Left ventricle myocardium inferior (tissue), 1 donor: ENCODE results near the gene ESPNL. TPM values are rescaled to one million over a fixed set of nuclear protein-coding genes. Genes with fewer than 3 reads are reported as not detected.

Experiments
- DNase-seq: peaks from one replicate; pipeline ENCODE4 v3.0.0-alpha.2; 2020
- H3K27ac ChIP-seq: fragments of 200-600 bp; replicated peaks from 2 replicates; pipeline ENCODE4 v1.8.0; 2021
- H3K27me3 ChIP-seq: fragments of 200-600 bp; 2 replicates; pipeline ENCODE4 v1.8.0; 2021; ENCODE audit warnings: low read depth
- H3K36me3 ChIP-seq: fragments of 200-600 bp; 2 replicates; pipeline ENCODE4 v1.8.0; 2021
- H3K4me1 ChIP-seq: fragments of 200-600 bp; 2 replicates; pipeline ENCODE4 v1.8.0; 2021
- H3K4me3 ChIP-seq: fragments of 200-600 bp; 2 replicates; pipeline ENCODE4 v1.8.0; 2021; ENCODE audit warnings: mild to moderate bottlenecking, moderate library complexity
- H3K9me3 ChIP-seq: fragments of 200-600 bp; replicated peaks from 2 replicates; pipeline ENCODE4 v1.8.0; 2021
- CTCF ChIP-seq: fragments of 200-600 bp; IDR thresholded peaks from 2 replicates; pipeline ENCODE4 v1.8.0; 2021; ENCODE audit warnings: antibody characterized with exemption, mild to moderate bottlenecking, borderline replicate concordance
- intact Hi-C: fragments of 100-400 bp; cut with micrococcal nuclease; formaldehyde crosslinking; loops from one replicate; pipeline ENCODE4 v1.11.0; 2022
- total RNA-seq: library from RNA; stranded (reverse); fragmentation: NEBNext Ultra II Directional; extraction: Animal tissue kit (Norgen Biotek cat#: 25700); gene quantifications from one replicate; pipeline ENCODE4 v1.2.1, GENCODE V29; 2021
- donor health status: DM: no; HTN: yes; CAD: no; lungs with severe emphysema.

The ESPNL gene
- total RNA-seq, 1 donor from 2014 or later = not detected

GRCh38 chr2:238146884-238147544 lies 46.9 kb downstream of the ESPNL start:
- no peak for DNase-seq
- H3K36me3 ChIP-seq = peaks cover 3% of the 10 kb centered on the region
- no peak overlapping the region for H3K27ac ChIP-seq
- no peak for TF ChIP-seq CTCF
- no peaks in the 10 kb centered on the region for H3K27me3 ChIP-seq
- H3K9me3 ChIP-seq = no peaks in the 10 kb centered on the region
- H3K4me3 ChIP-seq = no peak overlapping the region
- H3K4me1 ChIP-seq = peaks cover 21% of the 10 kb centered on the region
- intact Hi-C loops = no loop called here

GRCh38 chr2:238148981-238149380 lies 48.8 kb downstream of the ESPNL start:
- Histone ChIP-seq H3K9me3 (no peaks in the 10 kb centered on the region), H3K4me1 (peaks cover 2% of the 10 kb centered on the region), H3K36me3 (peaks cover 3% of the 10 kb centered on the region), H3K27me3 (no peaks in the 10 kb centered on the region), H3K4me3 (no peak overlapping the region), H3K27ac (no peak overlapping the region)
- TF ChIP-seq CTCF = no peak
- DNase-seq = no peak
- intact Hi-C loops = no loop called here

GRCh38 chr2:238149841-238150572 lies 49.9 kb downstream of the ESPNL start:
- intact Hi-C loops = no loop called here
- H3K4me3 ChIP-seq = no peak overlapping the region
- peaks cover 3% of the 10 kb centered on the region for H3K36me3 ChIP-seq
- H3K4me1 ChIP-seq = no peaks in the 10 kb centered on the region
- no peak for DNase-seq
- no peaks in the 10 kb centered on the region for H3K27me3 ChIP-seq
- no peak overlapping the region for H3K27ac ChIP-seq
- TF ChIP-seq CTCF = no peak
- H3K9me3 ChIP-seq = no peaks in the 10 kb centered on the region

- Histone ChIP-seq H3K4me1 (no peaks in the 10 kb centered on the region), H3K9me3 (no peaks in the 10 kb centered on the region), H3K36me3 (peaks cover 2% of the 10 kb centered on the region), H3K4me3 (no peak overlapping the region), H3K27me3 (no peaks in the 10 kb centered on the region), H3K27ac (no peak overlapping the region)
- no peak for DNase-seq
- no peak for TF ChIP-seq CTCF
- intact Hi-C loops = no loop called here
Observed at GRCh38 chr2:238150686-238151085, 50.5 kb downstream of the ESPNL start.

GRCh38 chr2:238151205-238151604 lies 51.1 kb downstream of the ESPNL start:
- H3K27ac ChIP-seq = no peak overlapping the region
- no peaks in the 10 kb centered on the region for H3K36me3 ChIP-seq
- H3K4me1 ChIP-seq = no peaks in the 10 kb centered on the region
- H3K9me3 ChIP-seq = no peaks in the 10 kb centered on the region
- H3K27me3 ChIP-seq = no peaks in the 10 kb centered on the region
- no peak overlapping the region for H3K4me3 ChIP-seq
- intact Hi-C loops = no loop called here
- no peak for DNase-seq
- no peak for TF ChIP-seq CTCF
